HepG2 (cell line): Measurements from ENCODE around the gene PCYOX1L. TPM values are rescaled to one million over a fixed set of nuclear protein-coding genes. Genes with fewer than 3 reads are reported as not detected.

ENCODE experiments used
- ATAC-seq: fragments of 200-7000 bp; cut with Tn5 transposase; 3 replicates; pipeline ENCODE4 v1.9.1; 2020; ENCODE audit warnings: mild to moderate bottlenecking, moderate library complexity
- BruUV-seq: library from RNA; stranded (reverse); fragments of 400-500 nt; replicated peaks from 2 replicates; lab custom pipeline; 2021; lab: Mats Ljungman, UMichigan
- CTCF ChIA-PET: fragments of 300-600 bp; formaldehyde crosslinking; extraction: SDS; loops from one replicate; lab custom pipeline; 2021; ENCODE audit warnings: low total read pairs, inconsistent platforms, low intra/inter-chr PET ratio; lab: Yijun Ruan, JAX
- POLR2A ChIA-PET: fragments of 350-600 bp; sonication (Branson Sonifier 250); formaldehyde crosslinking; loops from one replicate; lab custom pipeline; 2020; ENCODE audit warnings: antibody characterized with exemption, inconsistent platforms; lab: Yijun Ruan, JAX
- DNase-seq: peaks from one replicate; pipeline ENCODE4 v3.0.0-alpha.2; 2015; ENCODE audit warnings: low spot score
- FAIRE-seq: peaks from 3 replicates; lab custom pipeline; 2011; peaks lifted over from hg19 to GRCh38; lab: Jason Lieb, UNC
- H2AFZ ChIP-seq: one replicate; pipeline ENCODE4 v1.6.1; 2011; ENCODE audit warnings: low read length, inconsistent platforms
- H3K27ac ChIP-seq: fragments of 300-600 bp; 3 replicates; pipeline ENCODE4 v1.8.0; 2011; ENCODE audit warnings: mixed run types, mild to moderate bottlenecking, mixed read lengths, low read length, inconsistent platforms; ENCODE audit not compliant: insufficient read depth; ENCODE audit errors: extremely low read length
- H3K27me3 ChIP-seq, 2 experiments: fragments of 200-600 bp in 1 of 2; 2 replicates in 1 of 2; 3 replicates in 1 of 2; pipeline versions ENCODE4 v1.6.0 to v1.8.0; 2011; ENCODE audit warnings: low read length in 2 of 2, mild to moderate bottlenecking in 2 of 2, moderate library complexity in 2 of 2, inconsistent platforms in 1 of 2; ENCODE audit not compliant: insufficient read depth in 2 of 2, control insufficient read depth in 1 of 2
- H3K36me3 ChIP-seq, 2 experiments: fragments of 200-600 bp in 1 of 2; replicated peaks in 1 of 2; 2 replicates in 1 of 2; 3 replicates in 1 of 2; pipeline versions ENCODE4 v1.5.1 to v1.8.0; 2011; ENCODE audit warnings: low read length in 2 of 2, inconsistent platforms in 1 of 2; ENCODE audit not compliant: insufficient read depth in 2 of 2, control insufficient read depth in 1 of 2
- H3K4me1 ChIP-seq: 2 replicates; pipeline ENCODE4 v1.5.1; 2012; ENCODE audit warnings: low read length, inconsistent platforms; ENCODE audit not compliant: insufficient read depth
- H3K4me2 ChIP-seq: 2 replicates; pipeline ENCODE4 v1.6.0; 2011; ENCODE audit warnings: low read depth, low read length, inconsistent platforms
- H3K4me3 ChIP-seq, 3 experiments: fragments of 200-600 bp in 1 of 3; sonication (generic), shearing (Covaris generic) in 1 of 3; replicated peaks in 1 of 3; 2 replicates each; pipeline ENCODE4 v1.5.1; 2011 to 2016; ENCODE audit warnings: low read length in 3 of 3, inconsistent platforms in 2 of 3, low read depth in 2 of 3, mild to moderate bottlenecking in 2 of 3, control low read depth in 1 of 3, mixed read lengths in 1 of 3; ENCODE audit not compliant: insufficient read depth in 1 of 3
- H3K79me2 ChIP-seq: one replicate; pipeline ENCODE4 v1.6.1; 2011; ENCODE audit warnings: low read length, inconsistent platforms; ENCODE audit not compliant: insufficient read depth
- H3K9ac ChIP-seq: 2 replicates; pipeline ENCODE4 v1.6.0; 2011; ENCODE audit warnings: mild to moderate bottlenecking, low read depth, low read length, inconsistent platforms; ENCODE audit not compliant: insufficient read depth
- H3K9me3 ChIP-seq: 2 replicates; pipeline ENCODE4 v1.5.1; 2012; ENCODE audit warnings: mild to moderate bottlenecking, low read length
- H4K20me1 ChIP-seq: 2 replicates; pipeline ENCODE4 v1.6.0; 2011; ENCODE audit warnings: inconsistent platforms, mild to moderate bottlenecking, low read length, moderate library complexity; ENCODE audit not compliant: insufficient read depth
- ATRX ChIP-seq: sonication (generic); formaldehyde crosslinking; IDR thresholded peaks from 2 replicates; pipeline ENCODE4 v1.4.0; 2020; ENCODE audit warnings: missing genetic modification reagents, borderline replicate concordance
- EHMT2 ChIP-seq: fragments of 200-600 bp; sonication (generic); IDR thresholded peaks from 2 replicates; pipeline ENCODE4 v1.7.0; 2017; ENCODE audit warnings: antibody characterized with exemption, low read depth, low read length, borderline replicate concordance
- GLI4 ChIP-seq: sonication (generic); formaldehyde crosslinking; IDR thresholded peaks from 2 replicates; pipeline ENCODE4 v1.5.1; 2020; ENCODE audit warnings: missing genetic modification reagents, mild to moderate bottlenecking, moderate library complexity, borderline replicate concordance
- HCFC1 ChIP-seq: fragments of 150-350 bp; IDR thresholded peaks from 2 replicates; pipeline ENCODE4 v1.6.1; 2014; ENCODE audit warnings: low read depth, low read length
- MBD4 ChIP-seq: IDR thresholded peaks from 2 replicates; pipeline ENCODE4 v1.6.1; 2012; ENCODE audit warnings: low read length, inconsistent platforms, borderline replicate concordance
- MYC ChIP-seq: sonication (generic); formaldehyde crosslinking; IDR thresholded peaks from 2 replicates; pipeline ENCODE4 v1.9.0; 2021; ENCODE audit warnings: missing genetic modification reagents, borderline replicate concordance
- NCOA5 ChIP-seq: sonication (generic); formaldehyde crosslinking; IDR thresholded peaks from 2 replicates; pipeline ENCODE4 v1.4.0; 2020; ENCODE audit warnings: missing genetic modification reagents
- NFIB ChIP-seq: sonication (generic); formaldehyde crosslinking; IDR thresholded peaks from 2 replicates; pipeline ENCODE4 v1.9.0; 2021; ENCODE audit warnings: missing genetic modification reagents, mild to moderate bottlenecking, borderline replicate concordance
- NKX3-1 ChIP-seq: sonication (generic); formaldehyde crosslinking; IDR thresholded peaks from 2 replicates; pipeline ENCODE4 v1.5.0; 2020; ENCODE audit warnings: missing genetic modification reagents
- NR3C1 ChIP-seq: sonication (generic); formaldehyde crosslinking; IDR thresholded peaks from 2 replicates; pipeline ENCODE4 v1.4.0; 2020; ENCODE audit warnings: missing genetic modification reagents
- POLR2A ChIP-seq, 2 experiments: IDR thresholded peaks; 2 replicates each; pipeline ENCODE4 v1.6.1; 2011; ENCODE audit warnings: low read depth in 2 of 2, low read length in 2 of 2, mild to moderate bottlenecking in 1 of 2, moderate library complexity in 1 of 2; ENCODE audit not compliant: insufficient read depth in 1 of 2
- RNF2 ChIP-seq: fragments of 450-650 bp; conservative IDR thresholded peaks from 2 replicates; pipeline ENCODE4 v1.6.1; 2016; ENCODE audit warnings: low read depth
- ZBTB25 ChIP-seq: IDR thresholded peaks from 2 replicates; pipeline ENCODE4 v1.6.1; 2018; ENCODE audit warnings: missing genetic modification reagents
- ZFP36 ChIP-seq: fragments of 150-350 bp; IDR thresholded peaks from 2 replicates; pipeline ENCODE4 v1.6.1; 2018; ENCODE audit warnings: borderline replicate concordance, low read length, low read depth; ENCODE audit not compliant: partially characterized antibody
- ZNF335 ChIP-seq: sonication (generic); formaldehyde crosslinking; IDR thresholded peaks from 2 replicates; pipeline ENCODE4 v1.4.0; 2020; ENCODE audit warnings: missing genetic modification reagents
- ZNF891 ChIP-seq: sonication (generic); formaldehyde crosslinking; IDR thresholded peaks from 2 replicates; pipeline ENCODE4 v1.5.0; 2020; ENCODE audit warnings: mild to moderate bottlenecking, missing genetic modification reagents
- WGBS: methylation state at CpG from one replicate; pipeline ENCODE4 v1.1.6; 2017; ENCODE audit warnings: low lambda C conversion rate; 5-methylcytosine and 5-hydroxymethylcytosine counted together
- in situ Hi-C: cut with HindIII; loops from 2 replicates; pipeline ENCODE4 v1.10.0; 2017; ENCODE audit warnings: low pct_unique_long_range_greater_than_20kb; ENCODE audit not compliant: extremely low pct_ligation_motif_present
- intact Hi-C: fragments of 100-400 bp; cut with micrococcal nuclease; formaldehyde crosslinking; loops from one replicate; pipeline ENCODE4 v1.10.0; 2022; ENCODE audit not compliant: unreplicated experiment
- polyA plus RNA-seq, 8 experiments: library from polyadenylated mRNA; depleted of rRNA in 3 of 8; stranded (reverse) in 7 of 8; unstranded in 1 of 8; fragments of >200 nt; fragmentation: Illumina TruSeq in 4 of 8; extraction: Trizol in 4 of 8; gene quantifications; 2 replicates each; pipeline versions ENCODE4 v1.2.1 to v1.2.3, GENCODE V29; 2011 to 2016; ENCODE audit warnings: low read depth in 4 of 8, missing spikeins in 1 of 8, mixed read lengths in 1 of 8; ENCODE audit not compliant: insufficient read depth in 1 of 8
- total RNA-seq, 5 experiments: library from RNA; depleted of rRNA; stranded (reverse); fragments of >200 nt; fragmentation: Illumina TruSeq; extraction: Trizol; gene quantifications; 2 replicates each; pipeline ENCODE4 v1.2.3, GENCODE V29; 2016; ENCODE audit warnings: low read depth in 1 of 5

The PCYOX1L gene
- total and polyA plus RNA-seq, 2 of the 13 experiments (the other 11 are each of a cell fraction or from before 2014, with no cell fraction given) = 1.00 to 3.7 TPM

- in situ Hi-C loops = loop anchor here (5.0 kb wide), 1 partner anchor 51 kb away; no protein-coding TSS in a partner anchor
- WGBS = 39% methylated on average over 3 of the region's 3 CpGs
- no peak overlapping the region for H2AFZ ChIP-seq
- POLR2A ChIA-PET = no interaction called here
- DNase-seq (no peak), FAIRE-seq (no peak), ATAC-seq (no peak)
- H3K9ac ChIP-seq = no peak overlapping the region
- H3K9me3 ChIP-seq = no peaks in the 10 kb centered on the region
- H3K27ac ChIP-seq = no peak overlapping the region
- intact Hi-C loops = no loop called here
- no peak for TF ChIP-seq ZNF335
- no peak for TF ChIP-seq NR3C1 (CRISPR knock-in tag)
- CTCF ChIA-PET = no interaction called here
- H3K4me3 ChIP-seq = no peak overlapping the region
- no peaks in the 10 kb centered on the region for H3K36me3 ChIP-seq
- H3K4me2 ChIP-seq = no peak overlapping the region
- no peaks in the 10 kb centered on the region for H4K20me1 ChIP-seq
- H3K79me2 ChIP-seq = no peaks in the 10 kb centered on the region
- peaks cover 0 to 2% of the 10 kb centered on the region in 2 experiments; a peak in 1 of 5 replicates for H3K27me3 ChIP-seq
- peaks cover 3% of the 10 kb centered on the region for H3K4me1 ChIP-seq
- BruUV-seq = no TSS peak
These were observed 15.1 kb downstream of the PCYOX1L start for GRCh38 chr5:149372932-149373331.

GRCh38 chr5:149374303-149374702, 16.5 kb downstream of the PCYOX1L start:
- H2AFZ ChIP-seq = no peak overlapping the region
- in situ Hi-C loops = loop anchor here (5.0 kb wide), 1 partner anchor 52 kb away; no protein-coding TSS in a partner anchor
- H3K27ac ChIP-seq = no peak overlapping the region
- POLR2A ChIA-PET = no interaction called here
- no peaks in the 10 kb centered on the region for H4K20me1 ChIP-seq
- intact Hi-C loops = no loop called here
- H3K9ac ChIP-seq = no peak overlapping the region
- no peak overlapping the region for H3K4me2 ChIP-seq
- no peak overlapping the region for H3K4me3 ChIP-seq
- peaks cover 12% of the 10 kb centered on the region for H3K4me1 ChIP-seq
- ATAC-seq (no peak), DNase-seq (no peak), FAIRE-seq (no peak)
- BruUV-seq = no TSS peak
- peaks cover 0 to 3% of the 10 kb centered on the region in 2 experiments; a peak in 1 of 5 replicates for H3K27me3 ChIP-seq
- CTCF ChIA-PET = no interaction called here
- H3K79me2 ChIP-seq = no peaks in the 10 kb centered on the region
- TF ChIP-seq NKX3-1 (CRISPR knock-in tag) (no peak), ZNF891 (CRISPR knock-in tag) (no peak), NCOA5 (no peak), ATRX (CRISPR knock-in tag) (no peak), EHMT2 (no peak), ZBTB25 (CRISPR knock-in tag) (no peak), MYC (CRISPR knock-in tag) (no peak), POLR2A (IDR thresholded peaks at IDR 0.05; ENCODE audit: insufficient read depth in 1 of 2, low read depth in 2 of 2, low read length in 2 of 2) (no peak), MBD4 (no peak), RNF2 (no peak), HCFC1 (no peak), NFIB (CRISPR knock-in tag) (no peak), GLI4 (CRISPR knock-in tag) (no peak), ZFP36 (no peak)
- TF ChIP-seq, all 625 proteins: peak for 0
- Histone ChIP-seq H3K9me3 (no peaks in the 10 kb centered on the region), H3K36me3 (no peaks in the 10 kb centered on the region)
- WGBS = 69% methylated on average over 20 of the region's 20 CpGs
